K562 (cell line): ENCODE results near the gene IFITM2. TPM values are rescaled to one million over a fixed set of nuclear protein-coding genes. Genes with fewer than 3 reads are reported as not detected.
A peak's percentile ranks its signal among the peaks of the same experiment; 100 is the strongest.
"Not testable (repeated sequence)": the region's sequence is repeated elsewhere in the genome, so short reads cannot be mapped to it uniquely, and the experiment has no call there.

ENCODE experiments used
- ARID1B ChIP-seq: fragments of 450-650 bp; IDR thresholded peaks from 2 replicates; pipeline ENCODE4 v1.6.1; 2016; ENCODE audit warnings: antibody characterized with exemption, mild to moderate bottlenecking, inconsistent platforms
- BHLHE40 ChIP-seq: IDR thresholded peaks from 2 replicates; pipeline ENCODE4 v1.6.1; 2011; ENCODE audit warnings: low read length, improper control_type of control experiment
- BRD9 ChIP-seq: fragments of 450-650 bp; IDR thresholded peaks from 2 replicates; pipeline ENCODE4 v1.6.1; 2018; ENCODE audit warnings: low read depth; ENCODE audit not compliant: partially characterized antibody
- CBFA2T3 ChIP-seq: fragments of 450-650 bp; IDR thresholded peaks from 2 replicates; pipeline ENCODE4 v1.6.1; 2017
- DACH1 ChIP-seq: fragments of 450-650 bp; IDR thresholded peaks from 2 replicates; pipeline ENCODE4 v1.6.1; 2018; ENCODE audit not compliant: partially characterized antibody
- DMBX1 ChIP-seq: fragments of 250-450 bp; sonication (Bioruptor Pico); IDR thresholded peaks from 2 replicates; pipeline ENCODE4 v1.8.0; 2022; ENCODE audit warnings: inconsistent platforms, mild to moderate bottlenecking, moderate library complexity, borderline replicate concordance
- EP300 ChIP-seq: IDR thresholded peaks from 2 replicates; pipeline ENCODE4 v1.6.1; 2012; ENCODE audit warnings: low read length, improper control_type of control experiment
- EP400 ChIP-seq: fragments of 450-650 bp; IDR thresholded peaks from 2 replicates; pipeline ENCODE4 v1.6.1; 2017; ENCODE audit warnings: antibody characterized with exemption, mild to moderate bottlenecking, moderate library complexity
- GATAD2A ChIP-seq: fragments of 450-650 bp; IDR thresholded peaks from 2 replicates; pipeline ENCODE4 v1.6.1; 2017
- HMBOX1 ChIP-seq: sonication (generic); IDR thresholded peaks from 2 replicates; pipeline ENCODE4 v1.6.1; 2016
- MAFF ChIP-seq: IDR thresholded peaks from 2 replicates; pipeline ENCODE4 v1.6.1; 2012; ENCODE audit warnings: low read length, improper control_type of control experiment
- MEF2D ChIP-seq: conservative IDR thresholded peaks from 2 replicates; pipeline ENCODE4 v1.6.1; 2016; ENCODE audit warnings: low read depth, missing genetic modification characterization, missing compliant biosample characterization
- NR2C2 ChIP-seq, 2 experiments: fragments of 200-800 bp in 1 of 2; sonication (Bioruptor generic) in 1 of 2; sonication (generic) in 1 of 2; formaldehyde crosslinking in 1 of 2; IDR thresholded peaks; 2 replicates each; pipeline versions ENCODE4 v1.6.1 to v1.8.0; 2016 to 2022; ENCODE audit warnings: mild to moderate bottlenecking in 1 of 2, missing compliant biosample characterization in 1 of 2, missing genetic modification characterization in 1 of 2, missing genetic modification reagents in 1 of 2
- POLR2AphosphoS5 ChIP-seq: IDR thresholded peaks from 2 replicates; pipeline ENCODE4 v1.6.1; 2011; ENCODE audit warnings: mild to moderate bottlenecking, low read depth, low read length, moderate library complexity; ENCODE audit not compliant: control insufficient read depth, insufficient read depth
- RAD51 ChIP-seq: fragments of 450-650 bp; IDR thresholded peaks from 2 replicates; pipeline ENCODE4 v1.7.1; 2016; ENCODE audit warnings: low read depth, mild to moderate bottlenecking, borderline replicate concordance
- TFE3 ChIP-seq: fragments of 450-650 bp; formaldehyde crosslinking; IDR thresholded peaks from 2 replicates; pipeline ENCODE4 v1.4.0; 2020; ENCODE audit warnings: mild to moderate bottlenecking, mixed read lengths
- ZFX ChIP-seq: sonication (generic); formaldehyde crosslinking; IDR thresholded peaks from 2 replicates; pipeline ENCODE4 v1.8.0; 2022; ENCODE audit warnings: mild to moderate bottlenecking, missing genetic modification reagents, moderate library complexity
- ZNF589 ChIP-seq: fragments of 200-800 bp; sonication (Bioruptor generic); IDR thresholded peaks from 2 replicates; pipeline ENCODE4 v1.6.1; 2016; ENCODE audit warnings: low read depth, missing genetic modification characterization, missing compliant biosample characterization
- polyA plus RNA-seq, 8 experiments: library from polyadenylated mRNA; depleted of rRNA in 4 of 8; stranded (reverse) in 5 of 8; unstranded in 3 of 8; fragments of >200 nt; fragmentation: Nextera tagmentation in 2 of 8; fragmentation: Illumina TruSeq in 1 of 8; extraction: Ambion mirVana in 2 of 8; extraction: Trizol in 1 of 8; gene quantifications; 2 replicates each; pipeline versions ENCODE4 v1.2.1 to v1.2.3, GENCODE V29; 2011 to 2014; ENCODE audit warnings: inconsistent platforms in 1 of 8, missing spikeins in 1 of 8
- total RNA-seq, 7 experiments: library from RNA; depleted of rRNA in 6 of 7; stranded (reverse); fragments of >200 nt in 6 of 7; fragmentation: Illumina TruSeq in 2 of 7; extraction: Trizol in 2 of 7; gene quantifications; 2 replicates each; pipeline versions ENCODE4 v1.2.1 to v1.2.3, GENCODE V29; 2011 to 2021; ENCODE audit warnings: low replicate concordance in 1 of 7
- TF ChIP-seq, protein P1 (sequence below): sonication (generic); formaldehyde crosslinking; IDR thresholded peaks from 2 replicates; pipeline ENCODE4 v1.5.0; 2020; ENCODE audit warnings: missing genetic modification reagents
- TF ChIP-seq, protein P2 (sequence below): fragments of 450-650 bp; IDR thresholded peaks from 2 replicates; pipeline ENCODE4 v1.6.1; 2017; ENCODE audit warnings: antibody characterized with exemption, mild to moderate bottlenecking

Gene IFITM2
- total and polyA plus RNA-seq, 9 of the 15 experiments (the other 6 are each of a cell fraction or from before 2014, with no cell fraction given): 52.8 to 4,872 (median 356) TPM

DNA sequence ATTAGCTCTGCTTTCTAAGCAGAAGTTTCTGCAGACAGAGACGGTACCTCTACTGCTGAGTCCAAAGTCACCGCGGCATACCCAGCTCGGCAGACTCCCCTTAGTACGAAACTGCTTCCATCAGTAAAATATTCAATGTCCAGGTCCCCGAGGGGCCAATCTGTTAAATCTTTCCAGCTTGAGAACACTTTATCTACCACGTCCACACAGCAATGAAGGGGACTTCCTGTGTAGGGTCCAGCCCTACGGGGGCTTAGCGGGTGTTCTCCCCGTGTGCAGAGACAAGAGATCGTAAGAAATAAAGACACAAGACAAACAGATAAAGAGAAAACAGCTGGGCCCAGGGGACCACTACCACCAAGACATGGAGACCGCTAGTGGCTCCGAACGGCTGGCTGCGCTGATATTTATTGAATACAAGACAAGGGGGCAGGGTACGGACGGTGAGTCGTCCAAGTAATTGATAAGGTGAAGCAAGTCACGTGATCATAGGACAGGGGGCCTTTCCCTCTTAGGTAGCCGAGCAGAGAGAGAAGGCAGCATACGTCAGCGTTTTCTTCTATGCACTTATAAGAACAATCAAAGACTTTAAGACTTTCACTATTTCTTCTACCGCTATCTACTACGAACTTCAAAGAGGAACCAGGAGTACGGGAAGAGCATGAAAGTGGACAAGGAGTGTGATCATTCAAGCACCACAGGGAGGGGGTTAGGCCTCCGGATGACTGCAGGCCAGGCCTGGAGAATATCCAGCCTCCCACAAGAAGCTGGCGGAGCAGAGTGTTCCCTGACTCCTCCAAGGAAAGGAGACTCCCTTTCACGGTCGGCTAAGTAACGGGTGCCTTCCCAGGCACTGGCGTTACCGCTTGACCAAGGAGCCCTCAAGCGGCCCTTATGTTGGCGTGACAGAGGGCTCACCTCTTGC lies 17.2 kb downstream of the IFITM2 start (continued):
- peak; percentile 55 for TF ChIP-seq ZFX (CRISPR knock-in tag)
- peak; percentile 85 for TF ChIP-seq BHLHE40
- TF ChIP-seq, protein P1, sequence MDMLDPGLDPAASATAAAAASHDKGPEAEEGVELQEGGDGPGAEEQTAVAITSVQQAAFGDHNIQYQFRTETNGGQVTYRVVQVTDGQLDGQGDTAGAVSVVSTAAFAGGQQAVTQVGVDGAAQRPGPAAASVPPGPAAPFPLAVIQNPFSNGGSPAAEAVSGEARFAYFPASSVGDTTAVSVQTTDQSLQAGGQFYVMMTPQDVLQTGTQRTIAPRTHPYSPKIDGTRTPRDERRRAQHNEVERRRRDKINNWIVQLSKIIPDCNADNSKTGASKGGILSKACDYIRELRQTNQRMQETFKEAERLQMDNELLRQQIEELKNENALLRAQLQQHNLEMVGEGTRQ (CRISPR knock-in tag): peak; percentile 82
- peak; percentile 58 for TF ChIP-seq MAFF
- TF ChIP-seq RAD51: peak; percentile 99
- TF ChIP-seq EP400: peak; percentile 25
- TF ChIP-seq CBFA2T3: peak; percentile 77
- peak; percentile 31; the same call in 1 of the 2 replicates for TF ChIP-seq ZNF589 (CRISPR knock-in tag)
- TF ChIP-seq, protein P2, sequence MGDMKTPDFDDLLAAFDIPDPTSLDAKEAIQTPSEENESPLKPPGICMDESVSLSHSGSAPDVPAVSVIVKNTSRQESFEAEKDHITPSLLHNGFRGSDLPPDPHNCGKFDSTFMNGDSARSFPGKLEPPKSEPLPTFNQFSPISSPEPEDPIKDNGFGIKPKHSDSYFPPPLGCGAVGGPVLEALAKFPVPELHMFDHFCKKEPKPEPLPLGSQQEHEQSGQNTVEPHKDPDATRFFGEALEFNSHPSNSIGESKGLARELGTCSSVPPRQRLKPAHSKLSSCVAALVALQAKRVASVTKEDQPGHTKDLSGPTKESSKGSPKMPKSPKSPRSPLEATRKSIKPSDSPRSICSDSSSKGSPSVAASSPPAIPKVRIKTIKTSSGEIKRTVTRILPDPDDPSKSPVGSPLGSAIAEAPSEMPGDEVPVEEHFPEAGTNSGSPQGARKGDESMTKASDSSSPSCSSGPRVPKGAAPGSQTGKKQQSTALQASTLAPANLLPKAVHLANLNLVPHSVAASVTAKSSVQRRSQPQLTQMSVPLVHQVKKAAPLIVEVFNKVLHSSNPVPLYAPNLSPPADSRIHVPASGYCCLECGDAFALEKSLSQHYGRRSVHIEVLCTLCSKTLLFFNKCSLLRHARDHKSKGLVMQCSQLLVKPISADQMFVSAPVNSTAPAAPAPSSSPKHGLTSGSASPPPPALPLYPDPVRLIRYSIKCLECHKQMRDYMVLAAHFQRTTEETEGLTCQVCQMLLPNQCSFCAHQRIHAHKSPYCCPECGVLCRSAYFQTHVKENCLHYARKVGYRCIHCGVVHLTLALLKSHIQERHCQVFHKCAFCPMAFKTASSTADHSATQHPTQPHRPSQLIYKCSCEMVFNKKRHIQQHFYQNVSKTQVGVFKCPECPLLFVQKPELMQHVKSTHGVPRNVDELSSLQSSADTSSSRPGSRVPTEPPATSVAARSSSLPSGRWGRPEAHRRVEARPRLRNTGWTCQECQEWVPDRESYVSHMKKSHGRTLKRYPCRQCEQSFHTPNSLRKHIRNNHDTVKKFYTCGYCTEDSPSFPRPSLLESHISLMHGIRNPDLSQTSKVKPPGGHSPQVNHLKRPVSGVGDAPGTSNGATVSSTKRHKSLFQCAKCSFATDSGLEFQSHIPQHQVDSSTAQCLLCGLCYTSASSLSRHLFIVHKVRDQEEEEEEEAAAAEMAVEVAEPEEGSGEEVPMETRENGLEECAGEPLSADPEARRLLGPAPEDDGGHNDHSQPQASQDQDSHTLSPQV: peak; percentile 90
- TF ChIP-seq NR2C2 (CRISPR knock-in tag; IDR thresholded peaks at IDR 0.05): not testable (repeated sequence)
- 0 out of 2 replicates have a peak, but pooled peaks have one; percentile 35 for TF ChIP-seq NR2C2 (tag; IDR thresholded peaks at IDR 0.05)
- TF ChIP-seq BRD9: peak; percentile 57
- 0 out of 2 replicates have a peak, but pooled peaks have one; percentile 16 for TF ChIP-seq MEF2D (tag)
- TF ChIP-seq TFE3 (CRISPR knock-in tag): peak; percentile 99
- TF ChIP-seq DACH1: peak; percentile 79
- TF ChIP-seq HMBOX1: peak; percentile 27; the same call in 1 of the 2 replicates
- TF ChIP-seq DMBX1 (CRISPR knock-in tag): peak; percentile 44; the same call in 1 of the 2 replicates
- peak; percentile 14; the same call in 1 of the 2 replicates for TF ChIP-seq EP300
- TF ChIP-seq ARID1B: peak; percentile 65
- TF ChIP-seq GATAD2A: peak; percentile 60; the same call in 1 of the 2 replicates
- peak; percentile 29; the same call in 1 of the 2 replicates for TF ChIP-seq POLR2AphosphoS5
